ENCODE measurements around the gene ZDHHC14. TPM values are rescaled to one million over a fixed set of nuclear protein-coding genes. Genes with fewer than 3 reads are reported as not detected.

Gene ZDHHC14
- total RNA-seq, 2 experiments from 2014 or later, result 2.4 to 2.5 TPM

DNA sequence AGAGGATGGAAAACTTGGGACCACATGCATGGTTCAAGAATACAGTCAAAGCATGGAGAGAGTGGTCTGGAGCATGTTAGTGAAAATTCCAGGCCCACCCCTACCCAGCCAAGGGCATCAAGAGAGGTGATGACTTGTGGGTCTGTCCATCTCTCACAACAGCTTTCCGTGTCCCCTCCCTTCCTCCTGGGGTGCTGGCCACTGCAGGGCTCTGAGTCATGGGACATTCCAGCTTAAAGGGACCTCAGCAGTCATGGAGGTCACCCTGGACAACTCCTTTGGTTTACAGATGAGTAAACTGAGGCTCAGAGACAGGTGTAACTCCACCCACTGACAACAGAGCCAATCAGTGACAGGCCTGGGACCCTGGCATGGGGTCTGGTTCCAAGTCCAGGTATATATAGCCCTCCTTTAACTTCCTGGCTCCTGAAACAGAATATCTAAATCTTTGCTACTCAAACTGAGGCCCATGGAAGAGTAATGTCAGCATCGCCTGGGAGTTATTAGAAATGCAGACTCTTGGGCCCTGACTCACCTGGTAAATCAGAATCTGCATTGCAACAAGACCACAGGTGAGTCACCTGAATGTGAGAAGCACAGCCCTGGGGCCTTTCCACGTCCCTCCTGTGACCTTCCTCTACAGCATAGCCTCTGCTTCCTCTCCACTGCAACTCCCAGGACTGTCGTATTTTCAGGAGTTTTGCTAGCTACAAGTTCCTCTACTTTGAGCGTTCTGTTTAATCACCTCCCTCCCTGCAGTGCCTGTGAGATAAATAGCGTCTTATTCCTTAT is 170.2 kb downstream of the ZDHHC14 start:
- ChIA-PET POLR2A (no interaction called here), CTCF (interaction anchor here (0.6 kb wide), 2 partner anchors 16 to 25 kb away, joined by 3 read pairs; no protein-coding TSS in a partner anchor)
- no peaks in the 10 kb centered on the region for H3K9me3 Mint-ChIP-seq (ENCODE audit: low read depth)
- DNase-seq (peak; percentile 20), ATAC-seq (peak; percentile 54)
- peak overlapping the region; percentile 52 for H3K27ac Mint-ChIP-seq
- peaks cover 22% of the 10 kb centered on the region for H3K4me1 Mint-ChIP-seq
- intact Hi-C loops (cut with DNase I, micrococcal nuclease), result no loop called here
- H3K36me3 Mint-ChIP-seq (ENCODE audit: low read depth), result peaks cover 2% of the 10 kb centered on the region
- H3K27me3 Mint-ChIP-seq, result peaks cover 2% of the 10 kb centered on the region
- no peak overlapping the region for H3K4me3 Mint-ChIP-seq

DNA sequence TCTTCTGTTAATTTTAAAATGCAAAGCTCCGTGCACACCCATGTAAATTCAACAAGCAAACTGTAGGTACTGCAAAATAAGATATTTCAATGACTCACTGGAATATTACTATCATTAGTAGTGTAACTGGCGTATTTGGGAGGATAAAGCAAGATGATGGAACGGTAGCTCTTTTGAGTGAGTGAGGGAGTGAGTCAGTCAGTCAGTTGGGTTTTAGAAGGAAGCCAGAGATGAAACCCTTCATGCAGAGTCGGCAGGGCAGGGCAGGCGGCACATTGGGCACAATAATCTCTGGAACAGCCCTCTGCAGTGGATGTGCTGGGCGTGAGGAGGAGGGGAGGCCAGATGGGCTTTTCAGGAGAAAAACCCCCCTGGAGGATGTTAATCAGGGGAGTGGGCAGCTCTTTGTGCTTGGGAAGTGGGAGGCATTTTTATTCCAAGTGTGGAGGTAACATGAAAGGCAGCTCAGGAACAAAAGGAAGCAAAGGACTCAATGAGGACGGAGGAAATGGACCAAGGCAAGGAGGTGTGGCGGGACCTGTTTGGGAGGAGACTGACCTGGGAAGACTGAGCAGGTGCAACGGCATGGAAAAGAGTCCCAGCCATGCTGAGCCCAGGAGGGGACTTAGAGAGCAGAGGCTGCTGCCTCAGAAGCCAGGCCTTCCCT is 171.2 kb downstream of the ZDHHC14 start:
- ChIA-PET POLR2A (no interaction called here), CTCF (interaction anchor here (0.6 kb wide), 2 partner anchors 123 to 620 kb away, joined by 3 to 4 read pairs; no protein-coding TSS in a partner anchor)
- H3K9me3 Mint-ChIP-seq (ENCODE audit: low read depth), result no peaks in the 10 kb centered on the region
- ATAC-seq (no peak), DNase-seq (no peak)
- H3K36me3 Mint-ChIP-seq (ENCODE audit: low read depth), result no peaks in the 10 kb centered on the region
- H3K4me1 Mint-ChIP-seq, result peaks cover 22% of the 10 kb centered on the region
- H3K27me3 Mint-ChIP-seq, result peaks cover 2% of the 10 kb centered on the region
- H3K27ac Mint-ChIP-seq, result no peak overlapping the region
- no peak overlapping the region for H3K4me3 Mint-ChIP-seq
- intact Hi-C loops (cut with DNase I, micrococcal nuclease), result no loop called here

DNA sequence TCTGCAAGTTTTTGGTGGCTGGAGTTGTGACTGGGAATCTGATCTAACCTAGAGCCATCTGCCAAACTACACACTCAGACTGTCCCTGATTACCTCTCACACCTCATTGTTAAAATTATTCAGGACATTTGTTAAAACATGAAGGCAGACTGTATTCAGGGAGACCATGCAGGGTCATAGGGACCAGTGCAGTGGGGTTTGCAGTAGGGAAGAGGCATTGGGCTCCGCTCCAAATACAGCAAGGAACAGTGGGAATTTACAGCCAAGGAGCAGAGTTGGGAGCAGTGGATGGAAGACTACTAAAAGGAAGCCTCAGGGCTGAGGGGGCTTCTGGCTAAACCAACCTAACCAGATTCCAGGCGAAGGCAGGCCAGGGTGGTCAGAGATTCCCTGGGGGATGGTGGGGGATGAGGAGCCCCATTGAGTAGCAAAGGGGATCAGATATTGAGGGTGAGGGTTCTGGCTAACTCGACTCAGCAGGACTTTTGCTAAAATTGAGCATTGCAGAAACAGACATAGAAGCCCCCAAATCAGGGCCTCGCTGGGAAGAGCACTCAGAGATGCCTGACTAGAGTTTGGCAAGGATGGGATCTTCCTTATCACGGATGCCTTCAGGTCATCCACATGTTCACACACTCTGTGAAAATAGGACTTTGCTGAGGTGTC is 172.0 kb downstream of the ZDHHC14 start:
- Mint-ChIP-seq H3K27ac (no peak overlapping the region), H3K36me3 (ENCODE audit: low read depth) (no peaks in the 10 kb centered on the region), H3K9me3 (ENCODE audit: low read depth) (no peaks in the 10 kb centered on the region), H3K27me3 (peaks cover 2% of the 10 kb centered on the region), H3K4me1 (peaks cover 22% of the 10 kb centered on the region), H3K4me3 (no peak overlapping the region)
- ChIA-PET CTCF (no interaction called here), POLR2A (no interaction called here)
- ATAC-seq (no peak), DNase-seq (no peak)
- intact Hi-C loops (cut with DNase I, micrococcal nuclease), result no loop called here

DNA sequence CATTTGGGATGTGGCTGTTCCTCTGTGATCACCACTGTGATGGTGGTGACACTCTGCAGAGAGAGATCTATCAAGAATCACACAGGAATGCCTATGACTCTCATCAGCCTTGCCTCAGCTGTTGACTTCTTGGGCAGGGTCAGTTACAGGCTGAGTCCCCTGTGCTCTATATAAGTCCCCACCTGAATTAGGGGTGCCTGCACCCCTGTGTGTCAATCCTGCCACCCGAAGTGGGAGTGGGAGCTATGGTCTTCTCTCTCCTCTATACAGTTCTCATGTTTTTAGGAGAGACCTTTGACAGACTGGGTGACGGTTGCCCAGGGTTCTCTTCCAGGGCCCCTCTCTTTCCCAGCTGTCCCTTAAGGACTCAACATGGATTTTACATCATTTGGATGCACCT is 173.8 kb downstream of the ZDHHC14 start:
- no peak overlapping the region for H3K4me3 Mint-ChIP-seq
- ATAC-seq, result no peak
- peaks cover 2% of the 10 kb centered on the region for H3K27me3 Mint-ChIP-seq
- CTCF ChIA-PET, result interaction anchor here (0.9 kb wide), 1 partner anchor 230 kb away, joined by 3 read pairs; no protein-coding TSS in a partner anchor
- POLR2A ChIA-PET, result no interaction called here
- H3K9me3 Mint-ChIP-seq (ENCODE audit: low read depth), result no peaks in the 10 kb centered on the region
- no peak overlapping the region for H3K27ac Mint-ChIP-seq
- intact Hi-C loops (cut with DNase I, micrococcal nuclease), result no loop called here
- DNase-seq, result no peak
- peaks cover 26% of the 10 kb centered on the region for H3K4me1 Mint-ChIP-seq
- H3K36me3 Mint-ChIP-seq (ENCODE audit: low read depth), result no peaks in the 10 kb centered on the region

DNA sequence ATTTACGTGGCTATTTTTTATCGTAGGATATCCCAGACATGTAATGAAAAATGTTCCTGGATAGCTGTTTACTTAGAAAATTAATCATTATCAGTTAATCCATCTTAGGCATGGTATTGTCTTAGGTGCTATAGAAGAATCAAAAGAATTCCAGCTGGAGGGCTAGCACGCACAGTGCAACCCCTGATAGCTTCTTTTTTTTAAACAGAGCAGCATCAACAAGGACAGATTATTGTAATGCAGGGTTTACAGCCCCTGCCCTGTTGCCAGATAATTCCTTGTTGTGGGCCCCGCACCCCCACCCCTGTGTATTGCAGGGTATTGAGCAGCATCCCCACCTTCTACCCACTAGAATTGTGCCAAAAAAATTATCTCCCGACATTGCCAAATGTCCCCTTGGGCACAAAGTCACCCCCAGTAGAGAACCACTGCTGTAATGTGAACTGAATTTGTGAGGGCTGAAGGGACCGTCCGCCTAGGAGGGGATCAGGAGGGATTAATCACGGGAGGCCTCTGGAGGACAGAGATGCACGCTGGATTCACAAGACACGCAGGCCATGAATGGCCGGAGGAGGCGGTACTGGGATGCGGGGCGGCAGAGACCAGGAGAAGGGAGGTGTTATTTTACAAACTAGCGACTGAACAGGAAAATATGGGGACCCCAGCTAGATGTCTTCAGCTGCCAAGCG is 174.6 kb downstream of the ZDHHC14 start:
- POLR2A ChIA-PET, result no interaction called here
- intact Hi-C loops (cut with DNase I, micrococcal nuclease), result no loop called here
- peaks cover 19% of the 10 kb centered on the region for H3K4me1 Mint-ChIP-seq
- CTCF ChIA-PET, result interaction anchor here (0.9 kb wide), 1 partner anchor 231 kb away, joined by 3 read pairs; no protein-coding TSS in a partner anchor
- ATAC-seq, result no peak
- no peak overlapping the region for H3K4me3 Mint-ChIP-seq
- H3K27me3 Mint-ChIP-seq, result peaks cover 2% of the 10 kb centered on the region
- no peaks in the 10 kb centered on the region for H3K9me3 Mint-ChIP-seq (ENCODE audit: low read depth)
- H3K36me3 Mint-ChIP-seq (ENCODE audit: low read depth), result no peaks in the 10 kb centered on the region
- no peak overlapping the region for H3K27ac Mint-ChIP-seq
- DNase-seq, result no peak

DNA sequence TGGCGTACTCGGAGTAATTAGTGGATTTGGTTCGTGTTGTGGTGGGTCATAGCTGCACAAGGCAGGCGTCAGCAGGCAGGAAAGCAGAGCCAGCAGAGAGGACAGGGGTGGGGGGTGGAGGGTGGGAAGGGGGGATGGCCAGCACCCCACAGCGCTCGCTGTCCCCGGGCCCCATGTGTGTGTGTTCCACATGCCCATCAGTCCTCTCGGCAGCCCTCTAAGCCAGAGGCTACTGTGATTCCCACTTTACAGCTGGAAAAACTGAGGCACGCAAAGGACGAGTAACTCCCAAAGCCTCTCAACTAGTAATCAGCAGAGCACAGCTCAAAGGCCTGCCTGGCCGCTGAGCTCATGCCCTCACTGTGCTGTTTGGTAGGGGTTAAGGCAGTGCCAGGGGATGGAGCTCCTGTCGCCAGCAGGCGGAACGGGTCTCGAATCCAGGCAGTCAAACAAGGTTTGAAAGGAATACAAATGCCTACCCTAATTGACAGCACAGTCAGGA is 175.2 kb downstream of the ZDHHC14 start:
- H3K36me3 Mint-ChIP-seq (ENCODE audit: low read depth), result no peaks in the 10 kb centered on the region
- DNase-seq (no peak), ATAC-seq (no peak)
- ChIA-PET POLR2A (no interaction called here), CTCF (interaction anchor here (0.5 kb wide), 1 partner anchor 232 kb away, joined by 4 read pairs; no protein-coding TSS in a partner anchor)
- H3K9me3 Mint-ChIP-seq (ENCODE audit: low read depth), result no peaks in the 10 kb centered on the region
- no peaks in the 10 kb centered on the region for H3K27me3 Mint-ChIP-seq
- H3K27ac Mint-ChIP-seq, result no peak overlapping the region
- peaks cover 19% of the 10 kb centered on the region for H3K4me1 Mint-ChIP-seq
- intact Hi-C loops (cut with DNase I, micrococcal nuclease), result no loop called here
- H3K4me3 Mint-ChIP-seq, result no peak overlapping the region

DNA sequence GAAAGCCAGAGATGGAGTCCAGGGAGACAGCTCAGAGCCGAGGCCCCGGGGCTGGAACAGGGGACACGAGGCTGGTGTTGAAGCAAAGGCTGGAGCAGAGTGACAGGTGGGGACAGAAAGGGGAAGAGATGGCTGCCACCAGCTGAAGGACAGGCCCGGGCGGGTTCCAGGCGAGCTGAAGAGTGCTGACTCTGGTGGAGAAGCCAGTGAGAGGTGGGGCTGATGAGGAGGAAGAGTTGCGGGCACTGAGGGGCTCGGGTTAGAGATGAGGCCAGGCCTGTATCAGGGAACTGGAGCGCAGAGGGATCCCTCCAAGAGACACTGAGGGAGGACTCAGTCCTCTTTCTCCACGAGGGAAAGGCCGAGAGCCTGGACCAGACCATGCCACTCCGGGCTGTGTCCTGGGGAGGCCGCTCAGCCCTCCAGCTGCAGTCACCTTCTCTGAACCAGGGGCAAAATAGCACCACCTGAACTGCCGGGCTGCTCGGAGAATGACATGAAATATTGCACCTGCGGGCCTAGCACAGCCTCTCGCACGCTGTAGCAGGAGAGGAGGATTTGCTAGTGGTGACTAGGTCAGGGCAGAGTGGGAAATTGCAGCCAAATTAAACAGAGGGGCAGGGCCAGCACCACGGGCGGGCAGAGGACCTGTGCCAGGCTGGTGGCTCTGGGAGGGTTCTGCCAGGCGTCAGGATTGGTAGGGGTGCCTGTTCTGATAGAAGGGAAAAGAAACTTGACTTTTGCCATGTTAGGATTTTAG is 175.9 kb downstream of the ZDHHC14 start:
- Mint-ChIP-seq H3K27me3 (no peaks in the 10 kb centered on the region), H3K4me3 (no peak overlapping the region), H3K27ac (no peak overlapping the region), H3K9me3 (ENCODE audit: low read depth) (no peaks in the 10 kb centered on the region), H3K4me1 (peaks cover 19% of the 10 kb centered on the region), H3K36me3 (ENCODE audit: low read depth) (no peaks in the 10 kb centered on the region)
- DNase-seq (no peak), ATAC-seq (no peak)
- ChIA-PET POLR2A (no interaction called here), CTCF (interaction anchor here (0.5 to 0.9 kb wide), 2 partner anchors 12 to 233 kb away, joined by 3 to 4 read pairs; no protein-coding TSS in a partner anchor)
- intact Hi-C loops (cut with DNase I, micrococcal nuclease), result no loop called here

DNA sequence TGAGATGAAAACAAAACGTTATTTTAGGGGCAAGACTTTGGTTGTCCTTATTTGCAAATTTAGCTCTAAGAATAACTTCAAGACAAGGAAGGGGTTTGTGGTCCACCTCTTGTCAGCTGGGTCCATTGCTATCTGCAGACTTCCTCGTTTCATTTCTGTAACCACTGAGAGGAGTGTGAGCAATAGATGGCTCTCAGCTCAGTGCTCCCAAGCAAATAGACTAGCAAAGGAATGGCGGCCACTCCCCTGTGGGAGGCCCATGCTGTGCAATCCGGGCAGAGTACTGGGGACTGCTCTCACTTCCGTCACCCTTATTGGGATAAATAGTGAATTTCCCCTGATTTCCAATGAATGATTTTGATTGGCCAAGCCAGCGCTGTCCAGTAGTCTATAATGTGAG is 176.6 kb downstream of the ZDHHC14 start:
- Mint-ChIP-seq H3K36me3 (ENCODE audit: low read depth) (no peaks in the 10 kb centered on the region), H3K9me3 (ENCODE audit: low read depth) (no peaks in the 10 kb centered on the region), H3K4me1 (peaks cover 21% of the 10 kb centered on the region), H3K4me3 (no peak overlapping the region), H3K27ac (no peak overlapping the region), H3K27me3 (no peaks in the 10 kb centered on the region)
- no peak for ATAC-seq
- intact Hi-C loops (cut with DNase I, micrococcal nuclease), result no loop called here
- POLR2A ChIA-PET, result no interaction called here
- CTCF ChIA-PET, result interaction anchor here (0.9 kb wide), 1 partner anchor 11 kb away, joined by 3 read pairs; no protein-coding TSS in a partner anchor
- DNase-seq, result no peak

DNA sequence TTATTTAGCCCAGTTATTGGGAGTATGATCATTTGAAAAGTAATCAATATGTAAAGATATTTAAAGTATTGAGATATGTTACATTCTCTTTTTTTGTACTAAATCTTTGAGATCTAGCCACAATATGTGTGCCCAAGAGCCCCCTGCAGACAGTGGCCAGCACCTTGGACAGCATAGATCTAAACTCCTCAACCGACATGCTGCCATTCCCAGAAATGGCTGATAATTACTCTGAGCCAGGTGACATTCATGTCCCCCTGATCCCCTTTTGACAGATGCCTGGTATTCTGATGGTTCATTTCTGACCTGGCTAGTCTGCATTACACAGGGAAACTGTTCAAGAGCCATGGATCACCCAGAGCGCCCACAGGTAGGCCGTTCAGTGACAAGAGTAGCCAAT is 177.1 kb downstream of the ZDHHC14 start:
- ChIA-PET CTCF (interaction anchor here (0.9 to 1.0 kb wide), 2 partner anchors 11 to 109 kb away, joined by 3 read pairs; no protein-coding TSS in a partner anchor), POLR2A (no interaction called here)
- no peaks in the 10 kb centered on the region for H3K36me3 Mint-ChIP-seq (ENCODE audit: low read depth)
- no peak for DNase-seq
- no peak overlapping the region for H3K27ac Mint-ChIP-seq
- no peaks in the 10 kb centered on the region for H3K27me3 Mint-ChIP-seq
- intact Hi-C loops (cut with DNase I, micrococcal nuclease), result no loop called here
- peaks cover 21% of the 10 kb centered on the region for H3K4me1 Mint-ChIP-seq
- ATAC-seq, result no peak
- no peak overlapping the region for H3K4me3 Mint-ChIP-seq
- no peaks in the 10 kb centered on the region for H3K9me3 Mint-ChIP-seq (ENCODE audit: low read depth)

DNA sequence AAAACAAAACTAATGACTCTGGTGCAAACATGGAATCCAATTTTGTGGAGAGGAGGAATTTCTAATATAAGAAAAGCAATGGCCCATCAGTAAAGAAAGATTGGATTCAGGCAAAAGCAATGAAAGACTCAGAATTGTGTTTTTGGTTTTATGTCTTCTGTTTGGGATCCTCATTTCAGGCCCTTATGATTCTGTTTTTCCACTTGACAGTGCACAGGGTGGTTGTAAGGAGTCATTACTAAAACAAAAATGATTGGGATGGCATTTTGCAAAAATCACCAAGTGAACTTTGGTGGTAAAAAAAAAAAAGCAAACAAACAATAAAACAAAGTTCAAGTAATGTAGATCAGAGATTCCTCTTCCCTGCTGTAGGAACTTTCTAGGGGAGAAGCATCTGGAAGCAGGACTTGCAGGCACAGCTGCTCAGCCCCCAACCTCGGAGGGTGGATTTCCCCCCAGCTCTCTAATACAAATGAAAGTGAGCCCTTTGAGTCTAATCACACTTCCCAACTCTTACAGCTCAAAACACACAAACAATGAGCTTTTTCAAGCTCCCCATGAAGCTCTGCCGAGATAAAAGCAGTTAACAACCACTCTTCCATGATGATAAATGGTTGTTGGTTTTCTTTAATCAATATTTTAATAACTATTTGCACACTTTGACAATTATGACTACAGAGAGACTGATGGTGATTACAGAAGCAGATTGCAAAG is 177.7 kb downstream of the ZDHHC14 start:
- intact Hi-C loops (cut with DNase I, micrococcal nuclease), result no loop called here
- ChIA-PET POLR2A (no interaction called here), CTCF (interaction anchor here (0.7 to 1.3 kb wide), 3 partner anchors 13 to 108 kb away, joined by 3 read pairs; no protein-coding TSS in a partner anchor)
- Mint-ChIP-seq H3K4me1 (peaks cover 23% of the 10 kb centered on the region), H3K36me3 (ENCODE audit: low read depth) (no peaks in the 10 kb centered on the region), H3K9me3 (ENCODE audit: low read depth) (no peaks in the 10 kb centered on the region), H3K27me3 (no peaks in the 10 kb centered on the region), H3K27ac (no peak overlapping the region), H3K4me3 (no peak overlapping the region)
- DNase-seq (no peak), ATAC-seq (no peak)

All from activated CD4-positive, alpha-beta T cell treated with anti-CD3 and anti-CD28 coated beads for 36 hours (primary cell).